ENCODE data around the gene RHOXF1. TPM values are rescaled to one million over a fixed set of nuclear protein-coding genes. Genes with fewer than 3 reads are reported as not detected.

Gene RHOXF1
- total RNA-seq, 2 donors from 2014 or later = 0.76 to 1.2 TPM

Other genes starting within 250 kb of the RHOXF1 start
- 10 to 100 TPM; 44.8 to 47.3 TPM for gene RNF113A, start 244.2 kb downstream of the RHOXF1 start, total RNA-seq
- gene NDUFA1, start 244.1 kb downstream of the RHOXF1 start, total RNA-seq = 10 to 100 TPM; 55.7 to 63.7 TPM
- gene AKAP14, start 220.0 kb downstream of the RHOXF1 start, total RNA-seq = not detected
- gene NKAP, start 172.2 kb downstream of the RHOXF1 start, total RNA-seq = 10 to 100 TPM; 17.7 to 19.0 TPM
- not detected for gene RHOXF2B, start 38.2 kb downstream of the RHOXF1 start, total RNA-seq
- gene RHOXF2, start 42.7 kb upstream of the RHOXF1 start, total RNA-seq = not detected
- 10 to 100 TPM; 15.8 to 16.4 TPM for gene ZBTB33, start 134.9 kb upstream of the RHOXF1 start, total RNA-seq
- not detected for gene TMEM255A, start 195.5 kb upstream of the RHOXF1 start, total RNA-seq
- not detected for gene ATP1B4, start 246.2 kb upstream of the RHOXF1 start, total RNA-seq

Measured in activated T-cell treated with anti-CD3 and anti-CD28 coated beads, Interleukin-2, amount 50 U/mL, for 72 hours (primary cell).